ENCODE results near the gene COPZ1. TPM values are rescaled to one million over a fixed set of nuclear protein-coding genes. Genes with fewer than 3 reads are reported as not detected.

The COPZ1 gene
- total RNA-seq, 3 donors from 2014 or later, result 70.9 to 109 (median 90.1) TPM

- Histone ChIP-seq H3K4me1 (no peaks in the 10 kb centered on the region), H3K9me3 (no peaks in the 10 kb centered on the region), H3K27ac (no peak overlapping the region), H3K36me3 (no peaks in the 10 kb centered on the region), H3K4me3 (no peak overlapping the region), H3K27me3 (no peaks in the 10 kb centered on the region)
- intact Hi-C loops (cut with DNase I; ENCODE audit: low total_unique reads), result no loop called here
- no peak for DNase-seq (ENCODE audit: low spot score in 2 of 2)
- TF ChIP-seq POLR2AphosphoS5 (IDR thresholded peaks at IDR 0.05) (no peak), CTCF (IDR thresholded peaks at IDR 0.05) (no peak), POLR2A (IDR thresholded peaks at IDR 0.05) (no peak)
Observed at GRCh38 chr12:54292931-54293241, 32.0 kb upstream of the COPZ1 start.

GRCh38 chr12:54294152-54294952 lies 30.6 kb upstream of the COPZ1 start:
- Histone ChIP-seq H3K27ac (no peak overlapping the region), H3K36me3 (no peaks in the 10 kb centered on the region), H3K27me3 (no peaks in the 10 kb centered on the region), H3K4me3 (no peak overlapping the region), H3K4me1 (no peaks in the 10 kb centered on the region), H3K9me3 (no peaks in the 10 kb centered on the region)
- intact Hi-C loops (cut with DNase I; ENCODE audit: low total_unique reads), result no loop called here
- DNase-seq (ENCODE audit: low spot score in 2 of 2), result no peak
- peak; percentile 46 to 64 (median 52) for TF ChIP-seq CTCF (IDR thresholded peaks at IDR 0.05)
- TF ChIP-seq POLR2A (IDR thresholded peaks at IDR 0.05), result no peak
- TF ChIP-seq POLR2AphosphoS5 (IDR thresholded peaks at IDR 0.05), result no peak

- Histone ChIP-seq H3K4me3 (no peak overlapping the region), H3K9me3 (no peaks in the 10 kb centered on the region), H3K27me3 (no peaks in the 10 kb centered on the region), H3K4me1 (no peaks in the 10 kb centered on the region), H3K36me3 (no peaks in the 10 kb centered on the region), H3K27ac (no peak overlapping the region)
- intact Hi-C loops (cut with DNase I; ENCODE audit: low total_unique reads), result no loop called here
- no peak for DNase-seq (ENCODE audit: low spot score in 2 of 2)
- TF ChIP-seq CTCF (IDR thresholded peaks at IDR 0.05), result no peak
- no peak for TF ChIP-seq POLR2AphosphoS5 (IDR thresholded peaks at IDR 0.05)
- TF ChIP-seq POLR2A (IDR thresholded peaks at IDR 0.05), result no peak
Observed at GRCh38 chr12:54294953-54295566, 29.9 kb upstream of the COPZ1 start.

- Histone ChIP-seq H3K36me3 (no peaks in the 10 kb centered on the region), H3K4me1 (peaks cover 0 to 3% of the 10 kb centered on the region in 2 donors), H3K9me3 (no peaks in the 10 kb centered on the region), H3K27ac (no peak overlapping the region), H3K4me3 (no peak overlapping the region), H3K27me3 (no peaks in the 10 kb centered on the region)
- no peak for DNase-seq (ENCODE audit: low spot score in 2 of 2)
- intact Hi-C loops (cut with DNase I; ENCODE audit: low total_unique reads), result no loop called here
- TF ChIP-seq POLR2AphosphoS5 (IDR thresholded peaks at IDR 0.05) (no peak), POLR2A (IDR thresholded peaks at IDR 0.05) (no peak), CTCF (IDR thresholded peaks at IDR 0.05) (no peak)
Observed at GRCh38 chr12:54296393-54297099, 28.4 kb upstream of the COPZ1 start.

GRCh38 chr12:54298904-54299303 lies 26.0 kb upstream of the COPZ1 start:
- intact Hi-C loops (cut with DNase I; ENCODE audit: low total_unique reads), result no loop called here
- H3K9me3 ChIP-seq, result no peaks in the 10 kb centered on the region
- no peak overlapping the region for H3K4me3 ChIP-seq
- H3K27me3 ChIP-seq, result no peaks in the 10 kb centered on the region
- no peaks in the 10 kb centered on the region for H3K36me3 ChIP-seq
- DNase-seq (ENCODE audit: low spot score in 2 of 2), result no peak
- TF ChIP-seq CTCF (IDR thresholded peaks at IDR 0.05) (no peak), POLR2AphosphoS5 (IDR thresholded peaks at IDR 0.05) (no peak), POLR2A (IDR thresholded peaks at IDR 0.05) (no peak)
- peaks cover 0 to 3% of the 10 kb centered on the region in 2 donors for H3K4me1 ChIP-seq
- no peak overlapping the region for H3K27ac ChIP-seq

Measured in breast epithelium (tissue), 4 donors.